Endometrial microvascular endothelial cells (primary cell): ENCODE data around the gene PIK3C2A. TPM values are rescaled to one million over a fixed set of nuclear protein-coding genes. Genes with fewer than 3 reads are reported as not detected.

Experiments
- in situ Hi-C: cut with HindIII; loops from 2 replicates; pipeline ENCODE4 v1.10.0; 2017; ENCODE audit warnings: low sequenced_read_pairs, low pct_unique_long_range_greater_than_20kb; ENCODE audit errors: inconsistent ontology term
- total RNA-seq: library from RNA; depleted of rRNA; stranded (reverse); fragments of >200 nt; gene quantifications from one replicate; pipeline ENCODE4 v1.2.3, GENCODE V29; 2015; ENCODE audit errors: inconsistent ontology term

Gene PIK3C2A
- total RNA-seq, 1 donor from 2014 or later, result 100 TPM

DNA sequence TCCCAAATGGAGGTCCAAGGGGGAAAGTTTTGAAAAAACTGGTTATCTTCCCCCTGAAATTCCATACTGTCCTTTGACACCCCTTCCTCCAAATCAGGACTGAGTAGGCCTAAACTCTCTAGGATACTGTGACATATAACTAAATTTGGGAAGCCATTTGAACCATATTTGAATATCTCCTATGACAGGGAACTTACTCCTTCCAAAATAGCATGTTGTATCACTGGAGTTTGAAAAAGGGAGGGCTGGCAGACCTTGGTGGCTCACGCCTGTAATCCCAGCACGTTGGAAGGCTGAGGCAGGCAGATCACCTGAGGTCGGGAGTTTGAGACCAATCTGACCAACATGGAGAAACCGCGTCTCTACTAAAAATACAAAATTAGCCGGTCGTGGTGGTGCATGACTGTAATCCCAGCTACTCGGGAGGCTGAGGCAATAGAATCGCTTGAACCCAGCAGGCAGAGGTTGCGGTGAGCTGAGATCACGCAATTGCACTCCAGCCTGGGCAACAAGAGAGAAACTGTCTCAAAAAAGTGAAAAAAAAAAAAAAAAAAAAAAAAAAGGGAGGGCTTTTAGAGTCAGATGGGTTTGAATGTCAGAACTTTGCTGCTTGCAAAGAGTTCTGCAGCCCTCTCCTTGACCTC lies 42.4 kb downstream of the PIK3C2A start:
- in situ Hi-C loops, result no loop called here

DNA sequence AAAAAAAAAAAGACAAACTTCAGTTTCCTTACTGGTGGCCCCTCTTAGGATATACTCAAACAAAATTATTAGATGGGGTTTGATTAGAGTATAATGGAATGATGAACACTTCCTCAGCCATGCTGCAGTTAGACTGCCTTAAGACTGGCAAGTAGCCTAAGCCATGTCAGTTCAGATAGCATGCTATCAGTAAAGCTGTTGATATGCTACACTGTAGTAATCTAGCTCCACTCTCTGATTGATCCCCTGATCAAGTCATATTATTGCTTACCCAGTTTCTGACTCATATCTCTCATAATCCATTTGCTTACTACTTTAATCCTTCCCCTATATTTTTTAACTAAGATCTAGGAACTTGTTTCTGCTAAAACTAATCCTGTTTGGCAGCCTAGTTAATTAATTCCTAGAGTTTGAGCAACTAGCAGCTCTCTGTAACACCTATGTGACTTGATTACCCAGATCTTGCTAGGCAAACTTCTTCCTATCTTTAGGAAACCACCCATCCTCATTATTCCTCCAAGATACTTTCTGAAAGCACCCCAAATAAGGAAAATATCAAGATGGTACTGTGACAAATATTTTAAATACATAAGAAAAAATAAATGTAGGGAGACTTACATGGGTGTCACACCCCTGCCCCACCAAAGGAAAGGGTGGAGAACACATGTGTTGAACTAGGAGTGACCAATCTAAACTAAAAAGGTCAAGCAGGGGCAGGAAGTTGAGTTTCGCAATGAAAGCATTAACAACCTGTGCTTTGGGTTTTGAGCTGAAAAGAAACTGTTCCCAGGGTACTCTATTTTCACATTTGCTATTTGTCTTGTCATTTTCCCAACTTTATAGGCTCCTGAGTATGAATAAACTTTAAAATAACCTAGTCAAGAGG lies 43.2 kb downstream of the PIK3C2A start:
- in situ Hi-C loops, result no loop called here

DNA sequence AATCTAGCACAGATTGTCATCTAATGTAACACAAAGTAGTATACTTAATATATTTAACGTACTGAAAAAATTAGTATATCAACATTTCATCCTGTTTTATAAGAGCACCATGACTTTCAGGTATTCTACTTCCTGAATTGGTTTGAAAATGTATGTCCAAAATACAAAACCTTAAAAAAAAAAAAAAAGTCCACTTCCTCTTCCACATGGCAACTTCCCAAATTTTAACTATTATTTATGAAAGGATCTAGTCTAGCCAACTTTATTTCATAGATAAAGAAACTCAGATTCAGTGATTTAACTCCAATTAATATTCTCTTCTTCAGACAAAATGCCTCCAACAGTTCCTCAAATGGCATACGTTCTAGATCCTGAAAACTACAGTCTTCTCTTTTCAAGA lies 44.0 kb downstream of the PIK3C2A start:
- in situ Hi-C loops, result no loop called here

DNA sequence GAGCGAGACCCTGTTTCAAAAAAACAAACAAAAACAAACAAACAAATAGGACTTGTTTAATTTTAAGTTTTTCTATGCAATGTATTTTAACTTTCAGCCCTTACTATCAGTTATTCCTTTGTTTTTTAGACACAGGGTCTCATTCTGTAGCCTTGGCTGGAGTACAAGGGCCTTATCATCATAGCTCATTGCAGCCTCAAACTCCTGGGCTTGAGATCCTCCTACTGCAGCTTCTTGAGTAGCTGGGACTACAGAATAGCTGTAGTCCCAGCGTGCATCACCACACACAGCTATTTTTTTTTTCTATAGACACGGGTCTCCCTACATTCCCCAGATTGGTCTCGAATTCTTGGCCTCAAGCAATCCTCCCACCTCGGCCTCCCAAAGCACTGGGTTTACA lies 44.5 kb downstream of the PIK3C2A start:
- in situ Hi-C loops, result no loop called here

DNA sequence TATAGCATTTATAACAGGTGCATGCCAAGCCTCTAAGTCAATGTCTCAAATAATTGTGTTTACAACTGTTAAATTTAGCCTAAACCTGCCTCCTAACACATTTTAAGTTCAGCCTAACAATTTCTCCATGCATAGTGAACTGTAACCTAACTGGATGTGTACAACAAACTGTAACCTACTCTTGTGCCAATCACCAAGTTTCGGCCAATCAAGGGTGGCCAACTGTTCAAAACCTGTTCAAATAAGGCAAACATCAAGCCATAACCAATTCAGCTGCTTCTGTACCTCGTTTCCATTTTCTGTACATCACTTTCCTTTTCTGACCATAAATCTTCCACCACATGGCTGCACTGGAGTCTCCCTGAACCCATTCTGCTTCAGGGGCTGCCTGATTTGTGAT lies 45.4 kb downstream of the PIK3C2A start:
- in situ Hi-C loops, result no loop called here

DNA sequence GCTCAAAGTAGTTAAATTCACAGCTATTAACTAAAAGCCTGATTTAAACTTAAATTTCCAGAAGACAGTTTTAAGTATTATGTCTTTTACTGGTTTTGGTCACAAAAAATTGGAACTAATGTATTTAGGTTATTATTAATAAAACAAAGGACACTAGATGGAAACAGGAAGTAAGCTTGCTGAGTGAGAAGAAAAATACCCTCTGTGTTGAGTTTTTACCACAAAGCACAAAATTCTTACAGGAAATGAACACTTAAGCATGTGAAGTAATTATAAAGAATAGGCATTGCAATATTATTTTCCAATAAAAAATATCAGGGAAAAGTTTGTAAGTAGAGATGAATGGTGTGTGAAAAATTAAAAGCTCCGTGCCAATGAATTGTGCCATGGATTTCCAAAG lies 46.3 kb downstream of the PIK3C2A start:
- in situ Hi-C loops, result no loop called here

DNA sequence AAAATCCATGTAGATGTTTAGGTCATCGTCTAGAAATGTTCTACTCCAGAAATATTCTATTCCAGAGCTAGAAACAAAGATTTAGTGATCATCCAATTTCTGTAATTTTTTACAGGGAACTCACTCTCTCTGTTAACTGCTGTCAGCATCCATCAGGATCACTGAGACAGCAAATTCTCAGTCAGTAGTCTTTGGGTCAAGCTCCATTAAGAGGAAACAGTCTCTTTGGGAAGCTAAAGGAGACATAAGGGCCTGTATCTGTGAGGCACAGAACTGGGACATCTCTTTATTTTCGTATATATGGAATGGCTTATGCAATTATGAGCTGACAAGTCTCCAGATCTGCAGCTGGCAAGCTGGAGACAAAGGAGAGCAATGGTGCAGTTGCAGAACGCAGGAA lies 48.3 kb downstream of the PIK3C2A start:
- in situ Hi-C loops, result no loop called here

Other genes with a start within 250 kb of the PIK3C2A start
- gene PLEKHA7, start 193.6 kb downstream of the PIK3C2A start, total RNA-seq, result 0.19 TPM
- gene RPS13, start 130.3 kb downstream of the PIK3C2A start, total RNA-seq, result 902 TPM
- 42.5 TPM for gene NUCB2, start 68.8 kb upstream of the PIK3C2A start, total RNA-seq
- gene NCR3LG1, start 143.8 kb upstream of the PIK3C2A start, total RNA-seq, result 4.6 TPM
- 1.0 TPM for gene KCNJ11, start 180.7 kb upstream of the PIK3C2A start, total RNA-seq